Loucy (cell line): ENCODE measurements around the gene RAB22A.

ENCODE experiments used
- CTCF ChIP-seq: fragments of 200-600 bp; sonication (generic); conservative IDR thresholded peaks from 2 replicates; pipeline ENCODE4 v1.5.1; 2014; ENCODE audit warnings: mild to moderate bottlenecking, antibody characterized with exemption, low read length
- EZH2phosphoT487 ChIP-seq: fragments of 200-600 bp; IDR thresholded peaks from 2 replicates; pipeline ENCODE4 v1.6.1; 2018; ENCODE audit warnings: antibody characterized with exemption, mild to moderate bottlenecking, moderate library complexity, borderline replicate concordance

GRCh38 chr20:58325912-58326311 is 16.4 kb downstream of the RAB22A start:
- no peak for TF ChIP-seq CTCF
- no peak for TF ChIP-seq EZH2phosphoT487
